ENCODE results near the gene CLCN7.

- TF ChIP-seq ZBTB26 (CRISPR knock-in tag; IDR thresholded peaks at IDR 0.05; ENCODE audit: borderline replicate concordance): no peak
- TF ChIP-seq POLR2A (IDR thresholded peaks at IDR 0.05; ENCODE audit: insufficient read depth in 1 of 2, low read depth in 2 of 2, low read length in 2 of 2): no peak
- TF ChIP-seq MTA3 (CRISPR knock-in tag; IDR thresholded peaks at IDR 0.05): no peak
- no peak for TF ChIP-seq ZSCAN30 (CRISPR knock-in tag; IDR thresholded peaks at IDR 0.05)
- no peak for TF ChIP-seq ZNF660 (CRISPR knock-in tag; IDR thresholded peaks at IDR 0.05; ENCODE audit: borderline replicate concordance, low read depth)
- TF ChIP-seq FOXP1 (IDR thresholded peaks at IDR 0.05): no peak
- TF ChIP-seq FOXP1 (CRISPR knock-in tag; IDR thresholded peaks at IDR 0.05): no peak
- TF ChIP-seq, protein P1, sequence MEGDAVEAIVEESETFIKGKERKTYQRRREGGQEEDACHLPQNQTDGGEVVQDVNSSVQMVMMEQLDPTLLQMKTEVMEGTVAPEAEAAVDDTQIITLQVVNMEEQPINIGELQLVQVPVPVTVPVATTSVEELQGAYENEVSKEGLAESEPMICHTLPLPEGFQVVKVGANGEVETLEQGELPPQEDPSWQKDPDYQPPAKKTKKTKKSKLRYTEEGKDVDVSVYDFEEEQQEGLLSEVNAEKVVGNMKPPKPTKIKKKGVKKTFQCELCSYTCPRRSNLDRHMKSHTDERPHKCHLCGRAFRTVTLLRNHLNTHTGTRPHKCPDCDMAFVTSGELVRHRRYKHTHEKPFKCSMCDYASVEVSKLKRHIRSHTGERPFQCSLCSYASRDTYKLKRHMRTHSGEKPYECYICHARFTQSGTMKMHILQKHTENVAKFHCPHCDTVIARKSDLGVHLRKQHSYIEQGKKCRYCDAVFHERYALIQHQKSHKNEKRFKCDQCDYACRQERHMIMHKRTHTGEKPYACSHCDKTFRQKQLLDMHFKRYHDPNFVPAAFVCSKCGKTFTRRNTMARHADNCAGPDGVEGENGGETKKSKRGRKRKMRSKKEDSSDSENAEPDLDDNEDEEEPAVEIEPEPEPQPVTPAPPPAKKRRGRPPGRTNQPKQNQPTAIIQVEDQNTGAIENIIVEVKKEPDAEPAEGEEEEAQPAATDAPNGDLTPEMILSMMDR (CRISPR knock-in tag; IDR thresholded peaks at IDR 0.05): no peak
- no peak for TF ChIP-seq ZNF251 (CRISPR knock-in tag; IDR thresholded peaks at IDR 0.05)
- no peak for TF ChIP-seq PITX1 (CRISPR knock-in tag; IDR thresholded peaks at IDR 0.05)
These were observed 28.5 kb upstream of the CLCN7 start for GRCh38 chr16:1503110-1503955.
